GM18526 (cell line): Measurements from ENCODE around the gene VAPA.

Source experiments
- POLR2A ChIP-seq: IDR thresholded peaks from 3 replicates; pipeline ENCODE4 v1.6.1; 2011; ENCODE audit not compliant: insufficient read length; ENCODE audit errors: extremely low read depth

VAPA gene

GRCh38 chr18:9994701-9995235 is 81.0 kb downstream of the VAPA start:
- TF ChIP-seq POLR2A: no peak

GRCh38 chr18:9995631-9996030 is 81.8 kb downstream of the VAPA start:
- no peak for TF ChIP-seq POLR2A

DNA sequence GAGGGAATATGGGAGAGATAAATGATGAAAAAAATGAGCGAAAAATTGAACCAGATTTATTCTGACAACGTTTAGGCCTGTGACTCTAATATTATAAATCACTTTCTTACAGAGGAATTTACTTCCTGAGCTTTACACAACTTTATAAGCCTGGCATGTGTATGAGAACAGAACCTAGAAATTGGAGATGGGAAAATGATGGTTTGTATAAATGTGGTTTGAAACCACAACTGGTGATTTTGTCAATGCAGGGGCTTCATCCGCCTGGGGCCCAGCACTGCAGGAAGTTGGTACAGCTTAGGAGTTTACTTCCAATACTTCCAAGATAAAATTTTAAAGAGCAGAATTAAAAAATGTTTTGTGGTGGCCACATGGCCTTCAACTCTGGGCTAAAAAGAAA is 82.3 kb downstream of the VAPA start:
- TF ChIP-seq POLR2A: no peak

DNA sequence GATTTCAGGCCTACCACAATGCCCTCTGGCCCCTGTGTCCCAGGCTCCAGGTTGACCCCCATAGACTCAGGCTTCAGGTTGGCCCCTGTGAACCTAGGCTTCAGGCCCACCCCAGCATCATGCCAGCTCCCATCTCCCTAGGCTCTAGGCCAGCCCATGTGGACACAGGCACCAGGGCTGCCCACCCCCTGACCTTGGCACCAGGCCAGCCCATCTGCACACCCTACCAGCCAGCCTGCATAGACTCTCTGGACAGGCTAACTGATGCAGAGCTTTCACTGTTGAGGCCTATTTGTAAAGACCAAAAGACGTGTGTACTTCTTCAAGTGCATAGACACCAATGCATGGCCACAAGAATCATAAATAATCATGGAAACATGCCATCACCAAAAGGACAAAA is 83.9 kb downstream of the VAPA start:
- no peak for TF ChIP-seq POLR2A

DNA sequence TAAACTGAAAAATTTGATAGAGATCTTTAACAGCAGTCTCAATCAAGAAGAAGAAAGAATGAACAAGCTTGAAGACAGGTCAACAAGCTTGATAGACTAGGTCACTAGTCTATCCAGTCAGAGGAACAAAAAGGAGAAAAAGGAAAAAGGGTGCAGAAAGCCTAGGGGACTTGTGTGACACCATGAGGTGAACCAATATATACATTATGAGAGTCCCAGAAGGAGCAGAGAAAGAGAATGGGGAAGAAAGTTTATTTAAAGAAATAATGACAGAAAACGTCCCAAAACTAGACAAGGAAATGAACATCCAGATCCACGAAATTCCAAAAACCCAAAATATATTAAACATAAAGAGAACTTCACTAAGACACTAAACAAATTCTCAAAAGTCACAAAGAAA is 84.5 kb downstream of the VAPA start:
- no peak for TF ChIP-seq POLR2A

DNA sequence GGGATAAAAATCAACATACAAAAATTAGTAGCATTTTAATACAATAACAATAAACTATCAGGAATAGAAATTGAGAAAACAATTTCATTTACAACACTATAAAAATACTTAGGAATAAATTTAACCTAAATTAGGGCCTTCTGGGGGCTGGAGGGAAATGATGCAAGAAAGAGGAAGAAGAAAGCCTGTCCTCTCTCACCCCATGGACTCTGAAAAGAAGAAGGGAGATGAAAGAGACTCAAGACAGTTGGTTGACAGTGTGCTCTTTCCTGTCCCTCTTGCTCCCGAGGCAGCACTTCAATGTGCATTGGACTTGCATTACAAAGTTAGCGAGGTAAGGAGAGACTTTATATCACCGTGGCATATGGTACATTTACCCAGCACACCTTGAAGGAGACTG is 88.5 kb downstream of the VAPA start:
- no peak for TF ChIP-seq POLR2A

- TF ChIP-seq POLR2A: no peak
Observed at GRCh38 chr18:10003281-10003680, 89.5 kb downstream of the VAPA start.

GRCh38 chr18:10003866-10004265 is 90.0 kb downstream of the VAPA start:
- no peak for TF ChIP-seq POLR2A

GRCh38 chr18:10006311-10006893 is 92.6 kb downstream of the VAPA start:
- TF ChIP-seq POLR2A: no peak

GRCh38 chr18:10008006-10008647 is 94.3 kb downstream of the VAPA start:
- no peak for TF ChIP-seq POLR2A
